Measurements from ENCODE around the gene NEDD4. TPM values are rescaled to one million over a fixed set of nuclear protein-coding genes. Genes with fewer than 3 reads are reported as not detected.

The NEDD4 gene
- total and polyA plus RNA-seq, 2 of the 4 experiments (the other 2 are of a cell fraction), result 27.4 to 80.7 TPM

DNA sequence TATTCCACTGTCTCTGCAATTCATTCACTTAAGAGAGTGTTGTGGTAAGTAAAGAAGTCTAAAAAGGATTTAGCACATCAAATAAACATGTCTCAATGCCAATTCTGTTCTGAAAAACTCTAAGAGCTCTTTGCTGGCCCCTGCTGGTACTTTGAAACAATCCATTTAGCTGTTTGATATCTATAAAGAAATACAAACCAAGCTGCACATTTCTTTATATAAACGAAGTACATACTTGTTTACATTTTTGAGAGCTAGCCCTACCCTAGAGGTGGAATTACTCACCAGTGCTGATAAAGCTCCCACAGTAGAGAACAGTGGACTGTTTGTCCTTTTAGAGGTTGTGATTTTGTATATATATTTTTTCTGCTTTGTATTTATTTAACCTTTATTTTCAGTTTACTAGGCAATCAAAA, 75.5 kb downstream of the NEDD4 start:
- no peak overlapping the region for H2BK20ac ChIP-seq (ENCODE audit: low read depth, low read length)
- no peak overlapping the region for H3K18ac ChIP-seq (ENCODE audit: low read depth, low read length)
- H2AK5ac ChIP-seq (ENCODE audit: low read depth, low read length), result no peak overlapping the region
- H3K23ac ChIP-seq (ENCODE audit: low read depth, low read length), result no peak overlapping the region
- no peak overlapping the region; a peak in 1 of 4 replicates for H4K8ac ChIP-seq (ENCODE audit: low read depth in 2 of 2, low read length in 2 of 2)
- H3K4me2 ChIP-seq (ENCODE audit: low read depth, low read length), result peak overlapping the region; percentile 97; the same call in 1 of the 2 replicates
- H2AK9ac ChIP-seq (replicated peaks; ENCODE audit: low read depth, low read length, poor library complexity), result no peak overlapping the region
- ChIA-PET POLR2A (ENCODE audit: unreplicated experiment) (interaction anchor here (0.6 kb wide), 1 partner anchor 9 kb away, joined by 3 read pairs; no protein-coding TSS in a partner anchor), CTCF (interaction anchor here (0.5 to 2.5 kb wide), 15 partner anchors 7 to 274 kb away, joined by 3 to 9 read pairs (median 4); no protein-coding TSS in a partner anchor)
- no peaks in the 10 kb centered on the region for H4K20me1 ChIP-seq (ENCODE audit: insufficient read depth, low read length)
- no peak overlapping the region for H2AFZ ChIP-seq (replicated peaks; ENCODE audit: low read length, poor library complexity)
- no peaks in the 10 kb centered on the region for H3K9me3 ChIP-seq (ENCODE audit: control insufficient read depth, insufficient read depth, low read length)
- no peaks in the 10 kb centered on the region for H3K27me3 ChIP-seq (ENCODE audit: control insufficient read depth, insufficient read depth, low read length)
- no peak overlapping the region for H3K9ac ChIP-seq (ENCODE audit: low read depth, low read length)
- in situ Hi-C loops (cut with MboI; ENCODE audit: low sequenced_read_pairs), result loop anchor here (10.0 kb wide), 1 partner anchor 273 kb away; no protein-coding TSS in a partner anchor
- no CpG with 5 or more reads among the region's 1 CpG for WGBS, 2 experiments (ENCODE audit: extremely low coverage in 2 of 2, insufficient read length in 1 of 2)
- H3K9me1 ChIP-seq (ENCODE audit: insufficient read depth, low read length), result peaks cover 2% of the 10 kb centered on the region; the same call in 1 of the 2 replicates
- TF ChIP-seq RFX5 (IDR thresholded peaks at IDR 0.05; ENCODE audit: low read depth, low read length) (no peak), MAZ (IDR thresholded peaks at IDR 0.05; ENCODE audit: borderline replicate concordance, low read depth, low read length) (no peak), RAD21 (IDR thresholded peaks at IDR 0.05; ENCODE audit: low read length) (peak; percentile 71), POLR2A (IDR thresholded peaks at IDR 0.05; ENCODE audit: low read depth, low read length) (no peak), BHLHE40 (IDR thresholded peaks at IDR 0.05; ENCODE audit: low read depth, low read length) (peak; percentile 93), RCOR1 (IDR thresholded peaks at IDR 0.05; ENCODE audit: insufficient replicate concordance, low read length) (no peak), MXI1 (IDR thresholded peaks at IDR 0.05; ENCODE audit: borderline replicate concordance, low read depth, low read length) (no peak), FOS (IDR thresholded peaks at IDR 0.05; ENCODE audit: low read depth, low read length) (peak; percentile 90), MAFK (IDR thresholded peaks at IDR 0.05; ENCODE audit: low read depth, low read length) (no peak), CTCF (conservative IDR thresholded peaks at IDR 0.05; ENCODE audit: low read depth, low read length) (peak; percentile 86), SMC3 (IDR thresholded peaks at IDR 0.05; ENCODE audit: low read depth, low read length) (peak; percentile 63)
- TF ChIP-seq, protein P1, sequence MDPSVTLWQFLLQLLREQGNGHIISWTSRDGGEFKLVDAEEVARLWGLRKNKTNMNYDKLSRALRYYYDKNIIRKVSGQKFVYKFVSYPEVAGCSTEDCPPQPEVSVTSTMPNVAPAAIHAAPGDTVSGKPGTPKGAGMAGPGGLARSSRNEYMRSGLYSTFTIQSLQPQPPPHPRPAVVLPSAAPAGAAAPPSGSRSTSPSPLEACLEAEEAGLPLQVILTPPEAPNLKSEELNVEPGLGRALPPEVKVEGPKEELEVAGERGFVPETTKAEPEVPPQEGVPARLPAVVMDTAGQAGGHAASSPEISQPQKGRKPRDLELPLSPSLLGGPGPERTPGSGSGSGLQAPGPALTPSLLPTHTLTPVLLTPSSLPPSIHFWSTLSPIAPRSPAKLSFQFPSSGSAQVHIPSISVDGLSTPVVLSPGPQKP (IDR thresholded peaks at IDR 0.05; ENCODE audit: borderline replicate concordance, low read depth, low read length), result no peak
- TF ChIP-seq, protein P2, sequence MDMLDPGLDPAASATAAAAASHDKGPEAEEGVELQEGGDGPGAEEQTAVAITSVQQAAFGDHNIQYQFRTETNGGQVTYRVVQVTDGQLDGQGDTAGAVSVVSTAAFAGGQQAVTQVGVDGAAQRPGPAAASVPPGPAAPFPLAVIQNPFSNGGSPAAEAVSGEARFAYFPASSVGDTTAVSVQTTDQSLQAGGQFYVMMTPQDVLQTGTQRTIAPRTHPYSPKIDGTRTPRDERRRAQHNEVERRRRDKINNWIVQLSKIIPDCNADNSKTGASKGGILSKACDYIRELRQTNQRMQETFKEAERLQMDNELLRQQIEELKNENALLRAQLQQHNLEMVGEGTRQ (IDR thresholded peaks at IDR 0.05; ENCODE audit: low read depth, low read length), result no peak
- no peak overlapping the region for H3K4me3 ChIP-seq (ENCODE audit: insufficient read depth, low read depth, low read length)
- dilution Hi-C loops (cut with HindIII; ENCODE audit: low sequenced_read_pairs, unreplicated experiment), result no loop called here
- no peaks in the 10 kb centered on the region for H3K36me3 ChIP-seq (ENCODE audit: control insufficient read depth, insufficient read depth, low read length)
- intact Hi-C loops (cut with micrococcal nuclease), result loop anchor here (1.0 to 10.0 kb wide), 6 partner anchors 61 to 507 kb away; partner anchors contain the start of genes NEDD4 and PRTG
- H3K14ac ChIP-seq (replicated peaks; ENCODE audit: low read depth, low read length), result no peak overlapping the region
- peak overlapping the region; percentile 80 for H2BK5ac ChIP-seq (ENCODE audit: low read depth, low read length, poor library complexity, severe bottlenecking)
- no peak overlapping the region for H2BK15ac ChIP-seq (ENCODE audit: low read depth, low read length)
- H2BK120ac ChIP-seq (ENCODE audit: low read depth, low read length), result no peak overlapping the region
- H3K79me1 ChIP-seq (ENCODE audit: low read depth in 1 of 2, low read length in 2 of 2), result peaks cover 17 to 29% of the 10 kb centered on the region in 2 experiments
- no peak overlapping the region for H4K5ac ChIP-seq (ENCODE audit: low read depth, low read length)
- no peak overlapping the region for H3K56ac ChIP-seq (ENCODE audit: extremely low read depth, insufficient read depth, low read length)
- no peaks in the 10 kb centered on the region for H3K4me1 ChIP-seq (ENCODE audit: control insufficient read depth, insufficient read depth, low read length)
- no peak overlapping the region for H3K27ac ChIP-seq (ENCODE audit: insufficient read depth, low read length)
- peak; percentile 89 for ATAC-seq (ENCODE audit: low read depth)
- H4K91ac ChIP-seq (ENCODE audit: insufficient read depth, low read depth, low read length), result no peak overlapping the region
- BruUV-seq (replicated peaks), result no TSS peak
- DNase-seq, result peak; percentile 96
- no peak overlapping the region for H3K4ac ChIP-seq (ENCODE audit: low read depth, low read length)

All from IMR-90 (cell line).